ENCODE data around the gene ARHGEF1.

- TF ChIP-seq CTCF (conservative IDR thresholded peaks at IDR 0.05 in 1 of 2, IDR thresholded peaks at IDR 0.05 in 1 of 2; ENCODE audit: extremely low read depth in 1 of 2, insufficient read depth in 1 of 2, low read depth in 1 of 2, low read length in 2 of 2) (no peak), EZH2 (IDR thresholded peaks at IDR 0.05; ENCODE audit: borderline replicate concordance, low read length) (peak; percentile 97)
These were observed 32.2 kb downstream of the ARHGEF1 start for GRCh38 chr19:41915021-41915775.
